HG02840 (cell line): ENCODE measurements around the gene PCDHB16.
"Not testable (repeated sequence)": the region's sequence is repeated elsewhere in the genome, so short reads cannot be mapped to it uniquely, and the experiment has no call there.

ENCODE experiments used
- ATAC-seq: cut with Tn5 transposase; IDR thresholded peaks from one replicate; pipeline ENCODE4 v1.9.1; 2021; ENCODE audit warnings: mild to moderate bottlenecking, moderate library complexity, moderate number of reproducible peaks; ENCODE audit not compliant: unreplicated experiment, low FRiP score

The PCDHB16 gene

DNA sequence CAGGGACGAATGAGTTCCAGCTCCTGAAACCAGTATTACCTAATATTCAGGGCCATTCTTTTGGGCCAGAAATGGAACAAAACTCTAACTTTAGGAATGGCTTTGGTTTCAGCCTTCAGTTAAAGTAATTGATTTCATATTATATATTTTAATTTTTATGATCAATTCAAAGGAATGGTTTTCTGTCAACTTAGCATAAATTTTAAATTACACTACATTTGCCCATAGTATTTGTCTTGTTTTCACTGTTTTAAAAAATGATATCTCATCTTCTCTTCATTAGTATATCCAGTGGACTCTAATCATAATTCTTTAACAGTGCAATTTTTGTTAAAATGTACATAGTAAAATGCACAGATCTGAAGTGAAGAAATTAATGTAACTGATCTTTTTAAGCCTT, 1.9 kb upstream of the PCDHB16 start:
- ATAC-seq: no peak

DNA sequence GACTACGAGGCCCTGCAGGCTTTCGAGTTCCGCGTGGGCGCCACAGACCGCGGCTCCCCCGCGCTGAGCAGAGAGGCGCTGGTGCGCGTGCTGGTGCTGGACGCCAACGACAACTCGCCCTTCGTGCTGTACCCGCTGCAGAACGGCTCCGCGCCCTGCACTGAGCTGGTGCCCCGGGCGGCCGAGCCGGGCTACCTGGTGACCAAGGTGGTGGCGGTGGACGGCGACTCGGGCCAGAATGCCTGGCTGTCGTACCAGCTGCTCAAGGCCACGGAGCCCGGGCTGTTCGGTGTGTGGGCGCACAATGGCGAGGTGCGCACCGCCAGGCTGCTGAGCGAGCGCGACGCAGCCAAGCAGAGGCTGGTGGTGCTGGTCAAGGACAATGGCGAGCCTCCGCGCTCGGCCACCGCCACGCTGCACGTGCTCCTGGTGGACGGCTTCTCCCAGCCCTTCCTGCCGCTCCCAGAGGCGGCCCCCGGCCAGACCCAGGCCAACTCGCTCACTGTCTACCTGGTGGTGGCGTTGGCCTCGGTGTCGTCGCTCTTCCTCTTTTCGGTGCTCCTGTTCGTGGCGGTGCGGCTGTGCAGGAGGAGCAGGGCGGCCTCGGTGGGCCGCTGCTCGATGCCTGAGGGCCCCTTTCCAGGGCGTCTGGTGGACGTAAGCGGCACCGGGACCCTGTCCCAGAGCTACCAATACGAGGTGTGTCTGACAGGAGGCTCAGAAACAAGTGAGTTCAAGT, 2.1 kb downstream of the PCDHB16 start:
- ATAC-seq: not testable (repeated sequence)

DNA sequence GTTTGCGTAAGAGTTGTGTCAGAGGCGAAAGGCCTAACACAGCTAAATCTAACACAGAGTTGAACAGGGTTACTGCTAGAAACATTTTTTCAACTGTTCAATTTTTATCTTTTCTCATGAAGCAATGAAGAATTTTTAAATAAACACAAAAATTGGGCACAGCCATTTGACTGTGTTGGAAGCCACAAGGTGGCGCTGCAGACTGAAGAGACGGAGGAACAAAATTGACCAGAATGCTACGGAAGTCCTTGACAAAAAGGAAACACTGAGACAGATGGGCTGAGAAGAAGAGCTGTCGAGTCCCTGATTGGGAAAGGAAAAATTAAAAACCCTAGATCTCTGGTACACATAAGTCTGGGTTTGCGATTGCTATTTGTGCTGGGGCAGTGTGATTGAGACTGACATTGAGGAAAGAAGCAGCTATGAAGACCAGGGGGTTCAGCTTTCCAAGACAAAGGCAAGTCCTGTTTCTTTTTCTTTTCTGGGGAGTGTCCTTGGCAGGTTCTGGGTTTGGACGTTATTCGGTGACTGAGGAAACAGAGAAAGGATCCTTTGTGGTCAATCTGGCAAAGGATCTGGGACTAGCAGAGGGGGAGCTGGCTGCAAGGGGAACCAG, 4.8 kb downstream of the PCDHB16 start, which contains the start of gene PCDHB9:
Gene PCDHB9, plus strand, starts transcription at position 265 of the 616 bp plus-strand sequence. Its CDS starts 158 bp downstream, at position 423.
- ATAC-seq: no peak

DNA sequence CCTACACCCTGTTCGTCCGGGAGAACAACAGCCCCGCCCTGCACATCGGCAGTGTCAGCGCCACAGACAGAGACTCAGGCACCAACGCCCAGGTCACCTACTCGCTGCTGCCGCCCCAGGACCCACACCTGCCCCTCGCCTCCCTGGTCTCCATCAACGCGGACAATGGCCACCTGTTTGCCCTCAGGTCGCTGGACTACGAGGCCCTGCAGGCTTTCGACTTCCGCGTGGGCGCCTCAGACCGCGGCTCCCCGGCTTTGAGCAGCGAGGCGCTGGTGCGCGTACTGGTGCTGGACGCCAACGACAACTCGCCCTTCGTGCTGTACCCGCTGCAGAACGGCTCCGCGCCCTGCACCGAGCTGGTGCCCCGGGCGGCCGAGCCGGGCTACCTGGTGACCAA, 6.5 kb downstream of the PCDHB16 start:
- ATAC-seq: not testable (repeated sequence)

DNA sequence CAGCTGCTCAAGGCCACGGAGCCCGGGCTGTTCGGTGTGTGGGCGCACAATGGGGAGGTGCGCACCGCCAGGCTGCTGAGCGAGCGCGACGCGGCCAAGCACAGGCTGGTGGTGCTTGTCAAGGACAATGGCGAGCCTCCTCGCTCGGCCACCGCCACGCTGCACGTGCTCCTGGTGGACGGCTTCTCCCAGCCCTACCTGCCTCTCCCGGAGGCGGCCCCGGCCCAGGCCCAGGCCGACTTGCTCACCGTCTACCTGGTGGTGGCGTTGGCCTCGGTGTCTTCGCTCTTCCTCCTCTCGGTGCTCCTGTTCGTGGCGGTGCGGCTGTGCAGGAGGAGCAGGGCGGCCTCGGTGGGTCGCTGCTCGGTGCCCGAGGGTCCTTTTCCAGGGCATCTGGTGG, 6.9 kb downstream of the PCDHB16 start:
- ATAC-seq: not testable (repeated sequence)

DNA sequence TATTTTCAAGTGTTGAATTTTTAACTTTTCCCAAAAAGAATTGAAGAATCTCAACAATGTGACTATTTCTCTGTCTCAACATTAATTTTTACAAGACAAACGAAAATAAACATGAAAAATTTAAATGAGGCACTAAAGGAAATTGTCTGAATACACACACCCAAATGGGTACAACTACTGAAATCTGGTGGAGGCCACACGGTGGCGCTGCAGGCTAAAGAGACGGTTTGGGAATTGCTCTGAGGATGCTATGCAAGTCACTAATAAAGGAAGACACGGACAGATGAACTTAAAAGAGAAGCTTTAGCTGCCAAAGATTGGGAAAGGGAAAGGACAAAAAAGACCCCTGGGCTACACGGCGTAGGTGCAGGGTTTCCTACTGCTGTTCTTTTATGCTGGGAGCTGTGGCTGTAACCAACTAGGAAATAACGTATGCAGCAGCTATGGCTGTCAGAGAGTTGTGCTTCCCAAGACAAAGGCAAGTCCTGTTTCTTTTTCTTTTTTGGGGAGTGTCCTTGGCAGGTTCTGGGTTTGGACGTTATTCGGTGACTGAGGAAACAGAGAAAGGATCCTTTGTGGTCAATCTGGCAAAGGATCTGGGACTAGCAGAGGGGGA, 10.0 kb downstream of the PCDHB16 start, which contains the start of gene PCDHB10:
Gene PCDHB10, plus strand, starts transcription at position 244 of the 616 bp plus-strand sequence. Its CDS starts 200 bp downstream, at position 444.
- ATAC-seq: no peak

DNA sequence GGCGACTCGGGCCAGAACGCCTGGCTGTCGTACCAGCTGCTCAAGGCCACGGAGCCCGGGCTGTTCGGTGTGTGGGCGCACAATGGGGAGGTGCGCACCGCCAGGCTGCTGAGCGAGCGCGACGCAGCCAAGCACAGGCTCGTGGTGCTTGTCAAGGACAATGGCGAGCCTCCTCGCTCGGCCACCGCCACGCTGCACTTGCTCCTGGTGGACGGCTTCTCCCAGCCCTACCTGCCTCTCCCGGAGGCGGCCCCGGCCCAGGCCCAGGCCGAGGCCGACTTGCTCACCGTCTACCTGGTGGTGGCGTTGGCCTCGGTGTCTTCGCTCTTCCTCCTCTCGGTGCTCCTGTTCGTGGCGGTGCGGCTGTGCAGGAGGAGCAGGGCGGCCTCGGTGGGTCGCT, 12.1 kb downstream of the PCDHB16 start:
- ATAC-seq: not testable (repeated sequence)

DNA sequence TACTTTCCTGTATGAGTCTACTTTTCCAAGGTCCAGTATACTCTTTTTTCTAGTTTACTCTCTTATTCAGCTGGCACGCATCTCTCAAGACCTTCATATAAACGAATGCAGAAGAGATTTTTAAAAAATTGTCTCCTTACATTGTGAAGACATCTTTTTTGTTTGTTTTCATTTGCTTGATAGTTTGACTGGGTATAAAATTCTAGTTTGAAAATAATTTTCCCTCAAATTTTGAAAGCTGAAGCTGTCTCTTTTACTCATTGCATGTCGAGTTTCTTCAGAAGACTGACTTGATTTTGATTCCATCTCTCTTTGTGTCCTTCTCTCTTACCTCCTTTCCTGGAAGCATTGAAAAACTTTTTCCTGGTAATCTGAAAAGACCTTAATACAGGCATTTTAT, 14.2 kb downstream of the PCDHB16 start:
- ATAC-seq: no peak

DNA sequence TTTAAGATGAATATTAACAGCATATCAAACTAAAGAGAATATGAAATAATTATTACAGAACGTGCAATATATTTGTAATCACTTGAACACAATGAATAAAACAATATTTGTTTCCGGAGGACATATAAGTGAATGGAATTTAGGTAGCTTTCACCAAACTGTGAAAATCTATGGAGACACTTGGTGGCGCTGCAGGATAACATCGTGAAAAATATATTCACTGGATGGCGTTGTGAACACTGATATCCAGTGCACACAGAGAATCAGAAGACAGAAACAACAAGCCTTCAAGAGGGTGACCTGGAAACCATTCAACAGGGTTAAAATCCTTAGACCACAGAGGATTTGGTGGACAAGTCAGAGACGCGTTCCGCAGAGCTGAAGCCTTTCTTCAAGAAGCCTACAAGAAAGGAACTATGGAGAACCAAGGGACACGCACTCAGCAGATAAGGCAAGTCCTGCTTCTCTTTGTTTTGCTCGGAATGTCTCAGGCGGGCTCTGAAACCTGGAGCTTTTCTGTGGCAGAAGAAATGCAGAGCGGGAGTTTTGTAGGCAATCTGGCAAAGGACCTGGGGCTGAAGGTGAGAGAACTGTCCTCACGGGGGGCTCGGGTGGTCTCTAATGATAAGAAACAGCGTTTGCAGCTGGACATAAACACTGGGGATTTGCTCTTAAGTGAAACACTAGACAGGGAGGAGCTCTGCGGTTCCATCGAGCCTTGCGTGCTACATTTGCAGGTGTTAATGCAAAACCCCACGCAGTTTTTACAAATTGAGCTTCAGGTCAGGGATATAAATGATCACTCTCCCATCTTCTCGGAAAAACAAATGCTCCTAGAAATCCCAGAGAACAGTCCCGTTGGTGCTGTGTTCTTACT, 17.4 kb downstream of the PCDHB16 start, which contains the start of gene PCDHB11:
Gene PCDHB11, plus strand, starts transcription at position 269 of the 877 bp plus-strand sequence. Its CDS starts 148 bp downstream, at position 417.
- ATAC-seq: no peak

DNA sequence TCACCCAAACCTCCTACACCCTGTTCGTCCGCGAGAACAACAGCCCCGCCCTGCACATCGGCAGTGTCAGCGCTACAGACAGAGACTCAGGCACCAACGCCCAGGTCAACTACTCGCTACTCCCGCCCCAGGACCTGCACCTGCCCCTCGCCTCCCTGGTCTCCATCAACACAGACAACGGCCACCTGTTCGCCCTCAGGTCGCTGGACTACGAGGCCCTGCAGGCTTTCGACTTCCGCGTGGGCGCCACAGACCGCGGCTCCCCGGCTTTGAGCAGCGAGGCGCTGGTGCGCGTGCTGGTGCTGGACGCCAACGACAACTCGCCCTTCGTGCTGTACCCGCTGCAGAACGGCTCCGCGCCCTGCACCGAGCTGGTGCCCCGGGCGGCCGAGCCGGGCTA, 18.9 kb downstream of the PCDHB16 start:
- ATAC-seq: not testable (repeated sequence)

DNA sequence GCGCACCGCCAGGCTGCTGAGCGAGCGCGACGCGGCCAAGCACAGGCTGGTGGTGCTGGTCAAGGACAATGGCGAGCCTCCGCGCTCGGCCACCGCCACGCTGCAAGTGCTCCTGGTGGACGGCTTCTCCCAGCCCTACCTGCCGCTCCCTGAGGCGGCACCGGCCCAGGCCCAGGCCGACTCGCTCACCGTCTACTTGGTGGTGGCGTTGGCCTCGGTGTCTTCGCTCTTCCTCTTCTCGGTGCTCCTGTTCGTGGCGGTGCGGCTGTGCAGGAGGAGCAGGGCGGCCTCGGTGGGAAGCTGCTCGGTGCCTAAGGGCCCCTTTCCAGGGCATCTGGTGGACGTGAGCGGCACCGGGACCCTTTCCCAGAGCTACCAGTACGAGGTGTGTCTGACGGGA, 19.5 kb downstream of the PCDHB16 start:
- not testable (repeated sequence) for ATAC-seq

DNA sequence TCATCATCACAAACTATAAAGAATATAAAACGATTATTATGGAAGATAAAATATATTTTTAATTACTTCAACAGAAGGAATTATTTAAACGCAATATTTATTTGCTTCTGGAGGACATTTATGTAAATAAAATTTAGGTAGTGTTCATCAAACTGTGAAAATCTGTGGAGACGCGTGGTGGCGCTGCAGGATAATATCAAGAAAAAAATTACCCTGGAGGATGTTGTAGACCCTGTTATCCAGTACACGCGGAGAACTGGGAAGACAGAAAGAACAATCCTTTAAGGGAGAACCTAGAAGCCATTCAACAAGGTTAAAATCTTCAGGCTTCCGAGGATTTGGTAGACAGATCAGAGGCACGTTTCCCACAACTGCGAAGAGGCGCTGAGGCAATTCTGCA, 26.3 kb downstream of the PCDHB16 start, which contains the start of gene PCDHB12:
Gene PCDHB12, plus strand, starts transcription at position 242 of the 400 bp plus-strand sequence. CDS start 189 bp downstream, outside the sequence.
- no peak for ATAC-seq

DNA sequence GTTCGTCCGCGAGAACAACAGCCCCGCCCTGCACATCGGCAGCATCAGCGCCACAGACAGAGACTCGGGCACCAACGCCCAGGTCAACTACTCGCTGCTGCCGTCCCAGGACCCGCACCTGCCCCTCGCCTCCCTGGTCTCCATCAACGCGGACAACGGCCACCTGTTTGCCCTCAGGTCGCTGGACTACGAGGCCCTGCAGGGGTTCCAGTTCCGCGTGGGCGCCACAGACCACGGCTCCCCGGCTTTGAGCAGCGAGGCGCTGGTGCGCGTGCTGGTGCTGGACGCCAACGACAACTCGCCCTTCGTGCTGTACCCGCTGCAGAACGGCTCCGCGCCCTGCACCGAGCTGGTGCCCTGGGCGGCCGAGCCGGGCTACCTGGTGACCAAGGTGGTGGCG, 28.1 kb downstream of the PCDHB16 start:
- ATAC-seq: not testable (repeated sequence)

DNA sequence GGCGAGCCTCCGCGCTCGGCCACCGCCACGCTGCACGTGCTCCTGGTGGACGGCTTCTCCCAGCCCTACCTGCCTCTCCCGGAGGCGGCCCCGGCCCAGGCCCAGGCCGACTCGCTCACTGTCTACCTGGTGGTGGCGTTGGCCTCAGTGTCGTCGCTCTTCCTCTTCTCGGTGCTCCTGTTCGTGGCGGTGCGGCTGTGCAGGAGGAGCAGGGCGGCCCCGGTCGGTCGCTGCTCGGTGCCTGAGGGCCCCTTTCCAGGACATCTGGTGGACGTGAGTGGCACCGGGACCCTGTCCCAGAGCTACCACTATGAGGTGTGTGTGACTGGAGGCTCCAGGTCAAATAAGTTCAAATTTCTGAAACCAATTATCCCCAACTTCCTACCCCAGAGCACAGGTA, 28.7 kb downstream of the PCDHB16 start:
- ATAC-seq: not testable (repeated sequence)

DNA sequence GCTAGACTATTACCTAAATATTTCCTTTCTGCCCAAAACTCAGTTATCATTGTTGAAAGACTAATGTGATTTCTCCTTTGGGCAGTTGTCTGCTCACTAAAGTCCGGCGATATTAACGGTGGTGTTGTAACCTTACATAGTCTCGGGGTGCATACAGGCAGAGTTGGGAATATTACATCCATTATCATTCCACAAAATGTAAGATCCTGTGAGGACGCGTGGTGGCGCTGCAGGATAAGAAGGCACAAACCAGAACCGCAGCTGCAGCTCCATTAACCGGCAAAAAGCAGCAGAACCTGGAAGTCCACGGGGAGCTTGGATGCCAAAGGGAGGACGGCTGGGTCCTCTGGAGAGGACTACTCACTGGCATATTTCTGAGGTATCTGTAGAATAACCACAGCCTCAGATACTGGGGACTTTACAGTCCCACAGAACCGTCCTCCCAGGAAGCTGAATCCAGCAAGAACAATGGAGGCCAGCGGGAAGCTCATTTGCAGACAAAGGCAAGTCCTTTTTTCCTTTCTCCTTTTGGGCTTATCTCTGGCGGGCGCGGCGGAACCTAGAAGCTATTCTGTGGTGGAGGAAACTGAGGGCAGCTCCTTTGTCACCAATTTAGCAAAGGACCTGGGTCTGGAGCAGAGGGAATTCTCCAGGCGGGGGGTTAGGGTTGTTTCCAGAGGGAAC, 31.6 kb downstream of the PCDHB16 start, which contains the start of gene PCDHB13:
Gene PCDHB13, plus strand, starts transcription at position 264 of the 684 bp plus-strand sequence. Its CDS starts 205 bp downstream, at position 469.
- not testable (repeated sequence) for ATAC-seq

DNA sequence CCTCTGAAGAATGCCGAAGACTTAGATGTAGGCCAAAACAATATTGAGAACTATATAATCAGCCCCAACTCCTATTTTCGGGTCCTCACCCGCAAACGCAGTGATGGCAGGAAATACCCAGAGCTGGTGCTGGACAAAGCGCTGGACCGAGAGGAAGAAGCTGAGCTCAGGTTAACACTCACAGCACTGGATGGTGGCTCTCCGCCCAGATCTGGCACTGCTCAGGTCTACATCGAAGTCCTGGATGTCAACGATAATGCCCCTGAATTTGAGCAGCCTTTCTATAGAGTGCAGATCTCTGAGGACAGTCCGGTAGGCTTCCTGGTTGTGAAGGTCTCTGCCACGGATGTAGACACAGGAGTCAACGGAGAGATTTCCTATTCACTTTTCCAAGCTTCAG, 32.4 kb downstream of the PCDHB16 start:
- not testable (repeated sequence) for ATAC-seq

DNA sequence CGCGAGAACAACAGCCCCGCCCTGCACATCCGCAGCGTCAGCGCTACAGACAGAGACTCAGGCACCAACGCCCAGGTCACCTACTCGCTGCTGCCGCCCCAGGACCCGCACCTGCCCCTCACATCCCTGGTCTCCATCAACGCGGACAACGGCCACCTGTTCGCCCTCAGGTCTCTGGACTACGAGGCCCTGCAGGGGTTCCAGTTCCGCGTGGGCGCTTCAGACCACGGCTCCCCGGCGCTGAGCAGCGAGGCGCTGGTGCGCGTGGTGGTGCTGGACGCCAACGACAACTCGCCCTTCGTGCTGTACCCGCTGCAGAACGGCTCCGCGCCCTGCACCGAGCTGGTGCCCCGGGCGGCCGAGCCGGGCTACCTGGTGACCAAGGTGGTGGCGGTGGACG, 33.3 kb downstream of the PCDHB16 start:
- ATAC-seq: not testable (repeated sequence)

DNA sequence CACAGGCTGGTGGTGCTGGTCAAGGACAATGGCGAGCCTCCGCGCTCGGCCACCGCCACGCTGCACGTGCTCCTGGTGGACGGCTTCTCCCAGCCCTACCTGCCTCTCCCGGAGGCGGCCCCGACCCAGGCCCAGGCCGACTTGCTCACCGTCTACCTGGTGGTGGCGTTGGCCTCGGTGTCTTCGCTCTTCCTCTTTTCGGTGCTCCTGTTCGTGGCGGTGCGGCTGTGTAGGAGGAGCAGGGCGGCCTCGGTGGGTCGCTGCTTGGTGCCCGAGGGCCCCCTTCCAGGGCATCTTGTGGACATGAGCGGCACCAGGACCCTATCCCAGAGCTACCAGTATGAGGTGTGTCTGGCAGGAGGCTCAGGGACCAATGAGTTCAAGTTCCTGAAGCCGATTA, 33.8 kb downstream of the PCDHB16 start:
- not testable (repeated sequence) for ATAC-seq

DNA sequence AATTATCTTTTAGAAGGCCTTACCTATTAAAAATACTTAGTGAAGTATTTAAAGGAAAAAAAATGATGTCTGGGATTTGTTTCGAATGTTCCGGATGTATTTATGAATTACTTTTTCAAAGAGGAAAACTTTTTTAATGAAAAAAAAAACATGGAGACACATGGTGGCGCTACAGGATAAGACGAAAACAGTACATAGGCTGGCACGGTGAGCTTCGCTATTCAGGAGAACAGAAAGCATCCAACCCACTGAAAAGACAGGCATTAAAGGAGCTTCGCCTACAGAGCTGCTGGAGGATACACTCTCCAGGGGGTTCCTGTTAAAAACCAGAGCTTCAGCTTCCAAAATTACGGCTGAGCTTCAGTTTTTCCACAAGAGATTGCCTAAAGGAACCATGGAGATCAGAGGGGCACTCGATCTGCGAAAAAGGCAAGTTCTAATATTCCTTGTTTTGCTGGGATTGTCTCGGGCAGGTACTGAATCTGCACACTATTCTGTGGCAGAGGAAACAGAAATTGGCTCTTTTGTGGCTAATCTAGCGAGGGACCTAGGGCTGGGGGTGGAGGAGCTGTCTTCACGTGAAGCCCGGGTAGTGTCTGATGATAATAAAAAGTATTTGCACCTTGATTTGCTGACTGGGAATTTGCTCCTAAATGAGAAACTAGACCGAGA, 41.1 kb downstream of the PCDHB16 start, which contains the start of gene PCDHB14:
Gene PCDHB14, plus strand, starts transcription at position 232 of the 672 bp plus-strand sequence. Its CDS starts 163 bp downstream, at position 395.
- ATAC-seq: no peak
